ENCODE results near the gene FOXS1.

DNA sequence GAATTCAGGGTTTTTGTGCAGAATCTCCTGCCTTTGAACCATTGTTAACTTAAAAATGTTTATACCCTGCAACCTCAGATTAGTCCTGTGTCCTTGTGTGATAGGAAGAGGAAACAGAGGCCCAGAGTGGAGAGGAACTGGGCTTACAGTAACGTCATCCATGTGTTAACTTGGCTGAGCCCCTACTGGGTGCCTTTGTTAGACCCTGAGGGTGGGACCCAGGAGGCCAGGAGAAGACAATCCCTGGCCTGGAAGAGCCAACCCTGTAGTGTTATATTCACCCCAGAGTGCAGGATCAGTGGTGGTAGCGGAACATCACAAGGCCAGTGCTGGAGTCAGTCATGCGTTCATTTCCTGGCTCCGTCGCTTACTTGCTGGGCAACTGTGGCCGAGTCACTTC is 15.7 kb downstream of the FOXS1 start:
- TF ChIP-seq, protein P1, sequence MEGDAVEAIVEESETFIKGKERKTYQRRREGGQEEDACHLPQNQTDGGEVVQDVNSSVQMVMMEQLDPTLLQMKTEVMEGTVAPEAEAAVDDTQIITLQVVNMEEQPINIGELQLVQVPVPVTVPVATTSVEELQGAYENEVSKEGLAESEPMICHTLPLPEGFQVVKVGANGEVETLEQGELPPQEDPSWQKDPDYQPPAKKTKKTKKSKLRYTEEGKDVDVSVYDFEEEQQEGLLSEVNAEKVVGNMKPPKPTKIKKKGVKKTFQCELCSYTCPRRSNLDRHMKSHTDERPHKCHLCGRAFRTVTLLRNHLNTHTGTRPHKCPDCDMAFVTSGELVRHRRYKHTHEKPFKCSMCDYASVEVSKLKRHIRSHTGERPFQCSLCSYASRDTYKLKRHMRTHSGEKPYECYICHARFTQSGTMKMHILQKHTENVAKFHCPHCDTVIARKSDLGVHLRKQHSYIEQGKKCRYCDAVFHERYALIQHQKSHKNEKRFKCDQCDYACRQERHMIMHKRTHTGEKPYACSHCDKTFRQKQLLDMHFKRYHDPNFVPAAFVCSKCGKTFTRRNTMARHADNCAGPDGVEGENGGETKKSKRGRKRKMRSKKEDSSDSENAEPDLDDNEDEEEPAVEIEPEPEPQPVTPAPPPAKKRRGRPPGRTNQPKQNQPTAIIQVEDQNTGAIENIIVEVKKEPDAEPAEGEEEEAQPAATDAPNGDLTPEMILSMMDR (IDR thresholded peaks at IDR 0.05 in 8 of 11, conservative IDR thresholded peaks at IDR 0.05 in 3 of 11): no peak
- TF ChIP-seq POLR2AphosphoS5 (IDR thresholded peaks at IDR 0.05) (peak in 2 of 3 donors; percentile 60 to 63), POLR2A (IDR thresholded peaks at IDR 0.05) (no peak)

Measured in spleen (tissue), 7 donors.